ENCODE results near the gene SUN3.

- TF ChIP-seq CTCF (IDR thresholded peaks at IDR 0.05), result no peak
- no peak for TF ChIP-seq SIN3A (IDR thresholded peaks at IDR 0.05; ENCODE audit: borderline replicate concordance, insufficient read depth, low read depth, low read length)
- TF ChIP-seq REST (IDR thresholded peaks at IDR 0.05; ENCODE audit: insufficient read depth in 1 of 2, low read depth in 2 of 2, low read length in 1 of 2), result no peak
Observed at GRCh38 chr7:48053736-48054135, 24.8 kb upstream of the SUN3 start.
